Parathyroid adenoma (tissue), 2 donors: ENCODE data around the gene SUB1.
"Not testable (repeated sequence)": the region's sequence is repeated elsewhere in the genome, so short reads cannot be mapped to it uniquely, and the experiment has no call there.

Source experiments
- H2AFZ ChIP-seq: fragments of 300-600 bp; sonication (generic); one replicate; pipeline ENCODE4 v1.7.0; 2017; ENCODE audit warnings: antibody characterized with exemption, mild to moderate bottlenecking
- H3K27ac ChIP-seq: fragments of 300-600 bp; sonication (generic); one replicate; pipeline ENCODE4 v1.7.0; 2017
- H3K27me3 ChIP-seq: fragments of 300-600 bp; sonication (generic); one replicate; pipeline ENCODE4 v1.7.0; 2017; ENCODE audit warnings: low read length; ENCODE audit not compliant: control insufficient read depth, insufficient read depth
- H3K36me3 ChIP-seq: fragments of 300-600 bp; sonication (generic); one replicate; pipeline ENCODE4 v1.7.0; 2017; ENCODE audit warnings: low read length; ENCODE audit not compliant: control insufficient read depth, insufficient read depth
- H3K4me1 ChIP-seq: fragments of 300-600 bp; sonication (generic); one replicate; pipeline ENCODE4 v1.7.0; 2017; ENCODE audit warnings: control low read depth
- H3K4me2 ChIP-seq: fragments of 300-600 bp; sonication (generic); one replicate; pipeline ENCODE4 v1.7.0; 2017; ENCODE audit warnings: low read length
- H3K4me3 ChIP-seq: fragments of 300-600 bp; sonication (generic); one replicate; pipeline ENCODE4 v1.7.0; 2017; ENCODE audit warnings: low read depth, low read length
- H3K79me2 ChIP-seq: fragments of 300-600 bp; sonication (generic); one replicate; pipeline ENCODE4 v1.7.0; 2017; ENCODE audit warnings: control low read depth
- H3K9ac ChIP-seq: fragments of 300-600 bp; sonication (generic); one replicate; pipeline ENCODE4 v1.7.0; 2017; ENCODE audit warnings: mild to moderate bottlenecking
- H3K9me3 ChIP-seq: fragments of 300-600 bp; sonication (generic); one replicate; pipeline ENCODE4 v1.7.0; 2017; ENCODE audit warnings: low read length; ENCODE audit not compliant: control insufficient read depth
- TF ChIP-seq, protein P1 (sequence below): fragments of 300-600 bp; sonication (generic); IDR thresholded peaks from one replicate; pipeline ENCODE4 v1.7.0; 2017; ENCODE audit warnings: antibody characterized with exemption, mild to moderate bottlenecking
- donor health status: primary hyperparathyroidism.

The SUB1 gene

DNA sequence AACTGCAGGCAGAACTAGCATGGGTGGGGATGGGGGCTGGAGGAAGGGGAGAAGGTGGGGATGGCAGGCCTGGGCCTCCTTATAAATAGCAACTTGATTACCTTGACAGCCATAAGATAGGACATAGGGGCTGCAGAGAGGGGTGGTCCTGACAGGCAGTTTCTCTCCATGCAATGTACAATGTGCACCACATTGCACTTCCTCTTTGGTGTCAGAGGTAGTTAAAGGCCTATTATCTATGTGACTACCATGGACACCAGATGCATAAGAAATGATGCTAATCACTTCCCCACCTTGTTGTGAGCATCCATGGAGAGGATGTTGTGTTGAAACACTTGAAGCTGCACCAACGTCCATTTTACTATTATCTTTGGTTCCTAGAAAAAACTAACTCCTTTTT is 20.2 kb upstream of the SUB1 start:
- Histone ChIP-seq H3K79me2 (no peaks in the 10 kb centered on the region), H3K9me3 (no peaks in the 10 kb centered on the region), H3K9ac (no peak overlapping the region), H3K27ac (no peak overlapping the region), H3K36me3 (no peaks in the 10 kb centered on the region), H3K27me3 (no peaks in the 10 kb centered on the region), H3K4me2 (no peak overlapping the region), H3K4me3 (no peak overlapping the region), H2AFZ (no peak overlapping the region), H3K4me1 (no peaks in the 10 kb centered on the region)
- TF ChIP-seq, protein P1, sequence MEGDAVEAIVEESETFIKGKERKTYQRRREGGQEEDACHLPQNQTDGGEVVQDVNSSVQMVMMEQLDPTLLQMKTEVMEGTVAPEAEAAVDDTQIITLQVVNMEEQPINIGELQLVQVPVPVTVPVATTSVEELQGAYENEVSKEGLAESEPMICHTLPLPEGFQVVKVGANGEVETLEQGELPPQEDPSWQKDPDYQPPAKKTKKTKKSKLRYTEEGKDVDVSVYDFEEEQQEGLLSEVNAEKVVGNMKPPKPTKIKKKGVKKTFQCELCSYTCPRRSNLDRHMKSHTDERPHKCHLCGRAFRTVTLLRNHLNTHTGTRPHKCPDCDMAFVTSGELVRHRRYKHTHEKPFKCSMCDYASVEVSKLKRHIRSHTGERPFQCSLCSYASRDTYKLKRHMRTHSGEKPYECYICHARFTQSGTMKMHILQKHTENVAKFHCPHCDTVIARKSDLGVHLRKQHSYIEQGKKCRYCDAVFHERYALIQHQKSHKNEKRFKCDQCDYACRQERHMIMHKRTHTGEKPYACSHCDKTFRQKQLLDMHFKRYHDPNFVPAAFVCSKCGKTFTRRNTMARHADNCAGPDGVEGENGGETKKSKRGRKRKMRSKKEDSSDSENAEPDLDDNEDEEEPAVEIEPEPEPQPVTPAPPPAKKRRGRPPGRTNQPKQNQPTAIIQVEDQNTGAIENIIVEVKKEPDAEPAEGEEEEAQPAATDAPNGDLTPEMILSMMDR, result no peak

DNA sequence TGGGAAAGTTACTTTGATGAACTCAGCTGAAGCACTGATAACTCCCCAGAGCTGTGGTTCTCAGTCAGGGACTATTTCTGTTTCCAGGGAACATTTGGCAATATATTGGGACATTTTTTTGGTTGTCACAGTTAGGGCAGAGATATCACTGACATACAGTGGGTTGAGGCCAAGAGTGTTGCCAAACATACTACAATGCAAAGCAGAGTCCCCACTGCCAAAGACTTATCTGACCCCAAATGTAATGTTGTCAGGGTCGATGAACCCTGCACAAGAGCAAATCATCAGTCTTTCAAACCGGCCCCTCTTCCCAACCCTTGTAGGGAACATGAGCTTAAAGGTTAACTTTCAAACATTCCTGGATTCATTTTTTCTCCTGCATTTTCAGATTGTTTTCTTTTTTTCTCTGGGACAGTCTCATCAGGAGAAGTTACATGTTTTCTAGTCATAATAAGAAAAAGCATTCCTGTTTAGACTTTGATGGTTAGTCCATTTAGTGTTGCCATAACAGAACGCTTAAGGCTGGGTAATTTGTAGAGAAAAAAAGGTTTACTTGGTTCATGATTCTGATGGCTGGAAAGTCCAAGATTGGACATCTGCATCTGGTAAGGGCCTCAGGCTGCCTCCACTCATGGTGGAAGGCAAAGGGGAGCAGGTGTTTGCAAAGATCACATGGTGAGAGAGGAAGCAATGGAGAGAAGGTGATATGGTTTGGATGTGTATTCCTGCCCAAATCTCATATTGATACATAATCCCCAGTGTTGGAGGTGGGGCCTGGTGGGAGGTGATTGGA is 18.8 kb upstream of the SUB1 start:
- no peak overlapping the region for H3K9ac ChIP-seq
- no peaks in the 10 kb centered on the region for H3K4me1 ChIP-seq
- H3K4me3 ChIP-seq, result no peak overlapping the region
- no peaks in the 10 kb centered on the region for H3K9me3 ChIP-seq
- H3K36me3 ChIP-seq, result no peaks in the 10 kb centered on the region
- no peaks in the 10 kb centered on the region for H3K27me3 ChIP-seq
- H3K79me2 ChIP-seq, result no peaks in the 10 kb centered on the region
- no peak overlapping the region for H3K4me2 ChIP-seq
- H2AFZ ChIP-seq, result no peak overlapping the region
- TF ChIP-seq, protein P1, result no peak
- no peak overlapping the region for H3K27ac ChIP-seq

DNA sequence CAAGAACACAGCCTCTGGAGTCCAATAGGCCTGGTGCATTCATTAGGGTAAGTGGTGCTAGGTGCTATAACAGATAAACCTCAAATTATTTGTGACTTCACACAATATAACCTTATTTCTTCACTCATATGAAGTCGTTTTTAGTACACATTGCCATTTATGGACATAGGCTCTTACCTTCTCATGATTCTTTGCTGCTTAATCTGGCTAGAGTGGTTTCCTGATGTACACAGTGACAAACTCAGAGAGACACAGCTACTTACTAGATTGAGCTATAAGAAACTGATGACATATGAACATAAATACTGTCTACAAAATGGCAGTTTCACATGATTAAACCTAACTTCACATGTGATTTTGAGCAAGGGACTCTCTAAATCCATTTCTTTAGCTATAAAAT is 14.2 kb upstream of the SUB1 start:
- TF ChIP-seq, protein P1, result no peak
- Histone ChIP-seq H3K9ac (no peak overlapping the region), H3K4me2 (no peak overlapping the region), H3K4me1 (no peaks in the 10 kb centered on the region), H3K4me3 (no peak overlapping the region), H3K9me3 (no peaks in the 10 kb centered on the region), H3K79me2 (no peaks in the 10 kb centered on the region), H3K27ac (no peak overlapping the region), H3K27me3 (no peaks in the 10 kb centered on the region), H2AFZ (no peak overlapping the region), H3K36me3 (no peaks in the 10 kb centered on the region)

DNA sequence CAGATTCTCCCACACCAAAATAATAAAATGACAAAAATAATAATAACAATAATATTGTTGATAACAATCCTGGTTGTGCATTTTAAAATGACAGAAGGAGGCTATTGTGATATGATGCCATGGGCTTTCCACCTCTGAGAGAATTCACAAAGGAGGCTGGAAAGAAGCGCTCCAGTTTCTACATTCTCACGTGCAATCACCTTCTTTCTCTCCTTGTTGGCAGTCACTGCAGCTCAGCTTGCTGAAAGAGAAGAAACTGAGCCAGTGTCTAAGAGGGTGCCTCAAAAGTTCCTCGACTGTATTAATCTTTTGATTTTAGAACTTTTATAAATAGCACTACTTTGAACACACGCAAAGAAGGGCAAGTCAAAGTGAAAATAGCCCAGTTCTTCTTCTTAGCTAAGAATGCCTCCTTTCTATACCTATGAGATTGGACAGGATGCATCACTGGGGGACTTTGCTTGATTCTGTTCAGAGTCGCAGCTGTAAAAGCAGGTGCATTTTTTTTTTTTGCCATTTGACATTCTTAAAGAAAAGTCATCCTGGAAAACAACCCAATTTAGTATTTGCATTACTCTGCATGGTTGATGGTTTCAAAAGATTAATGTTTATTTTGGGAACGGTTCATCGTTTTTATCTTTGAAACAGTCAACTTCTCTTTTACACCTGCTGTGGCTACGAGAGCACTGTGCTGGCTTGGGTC is 12.4 kb upstream of the SUB1 start:
- H3K4me3 ChIP-seq, result no peak overlapping the region
- TF ChIP-seq, protein P1, result no peak
- no peak overlapping the region for H3K27ac ChIP-seq
- H3K9me3 ChIP-seq, result no peaks in the 10 kb centered on the region
- no peaks in the 10 kb centered on the region for H3K79me2 ChIP-seq
- peak overlapping the region; percentile 55 for H3K4me2 ChIP-seq
- no peaks in the 10 kb centered on the region for H3K27me3 ChIP-seq
- no peak overlapping the region for H3K9ac ChIP-seq
- no peaks in the 10 kb centered on the region for H3K4me1 ChIP-seq
- H2AFZ ChIP-seq, result no peak overlapping the region
- no peaks in the 10 kb centered on the region for H3K36me3 ChIP-seq

DNA sequence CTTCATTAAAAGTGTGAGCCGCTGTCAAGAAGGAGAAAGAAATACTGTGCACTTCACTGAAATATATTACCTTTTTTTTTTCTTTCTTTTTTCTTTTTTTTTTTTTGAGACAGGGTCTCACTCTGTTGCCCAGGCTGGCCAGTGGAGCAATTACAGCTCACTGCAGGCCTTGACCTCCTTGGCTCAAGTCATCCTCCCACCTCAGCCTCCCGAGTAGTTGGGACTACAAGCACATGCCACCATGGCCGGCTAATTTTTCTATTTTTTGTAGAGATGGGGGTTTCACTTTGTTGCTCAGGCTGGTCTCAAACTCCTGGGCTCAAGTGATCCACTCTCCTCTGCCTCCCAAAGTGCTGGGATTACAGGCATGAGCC is 11.9 kb upstream of the SUB1 start:
- not testable (repeated sequence) for H2AFZ ChIP-seq, H3K79me2 ChIP-seq, H3K4me1 ChIP-seq, H3K27ac ChIP-seq, H3K4me3 ChIP-seq, H3K9me3 ChIP-seq, H3K4me2 ChIP-seq, H3K9ac ChIP-seq, H3K27me3 ChIP-seq, H3K36me3 ChIP-seq
